GM19455 (cell line): ENCODE data around the gene ACTR1A.

Experiments used
- ATAC-seq: cut with Tn5 transposase; IDR thresholded peaks from one replicate; pipeline ENCODE4 v1.9.1; 2021; ENCODE audit not compliant: unreplicated experiment

The ACTR1A gene

DNA sequence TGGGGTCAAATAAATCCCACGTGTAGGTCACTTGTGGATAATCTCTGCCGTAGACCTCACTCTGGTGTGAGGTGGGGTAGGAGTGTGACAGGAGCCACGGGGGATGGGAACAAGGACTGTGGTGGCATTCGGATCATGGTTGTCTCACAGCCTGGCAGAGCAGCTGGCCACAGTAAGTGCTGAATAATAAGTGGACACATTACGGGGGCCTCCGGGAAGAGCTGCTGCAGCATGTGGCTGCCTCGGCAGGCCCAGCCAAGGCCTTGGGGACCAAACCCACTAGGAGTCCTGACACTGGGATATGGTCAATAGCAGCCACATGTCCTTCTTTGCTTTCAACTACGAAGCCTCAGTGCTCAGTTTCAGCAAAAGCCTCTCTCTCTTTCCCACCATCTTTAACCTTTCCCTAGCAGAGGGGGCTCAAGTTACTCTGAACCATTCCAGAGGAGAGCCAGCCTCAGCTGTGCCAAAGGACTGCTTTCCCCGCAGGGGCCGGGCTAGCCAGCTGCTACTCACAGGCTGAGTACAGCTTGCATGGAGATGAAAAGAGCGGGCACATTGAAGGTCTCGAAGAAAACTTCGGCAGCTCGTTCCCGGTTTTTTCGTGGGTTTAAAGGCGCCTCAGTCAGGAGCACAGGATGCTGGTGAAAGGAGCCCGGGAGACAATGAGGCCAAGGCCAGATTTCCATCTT lies 17.3 kb downstream of the ACTR1A start:
- no peak for ATAC-seq

DNA sequence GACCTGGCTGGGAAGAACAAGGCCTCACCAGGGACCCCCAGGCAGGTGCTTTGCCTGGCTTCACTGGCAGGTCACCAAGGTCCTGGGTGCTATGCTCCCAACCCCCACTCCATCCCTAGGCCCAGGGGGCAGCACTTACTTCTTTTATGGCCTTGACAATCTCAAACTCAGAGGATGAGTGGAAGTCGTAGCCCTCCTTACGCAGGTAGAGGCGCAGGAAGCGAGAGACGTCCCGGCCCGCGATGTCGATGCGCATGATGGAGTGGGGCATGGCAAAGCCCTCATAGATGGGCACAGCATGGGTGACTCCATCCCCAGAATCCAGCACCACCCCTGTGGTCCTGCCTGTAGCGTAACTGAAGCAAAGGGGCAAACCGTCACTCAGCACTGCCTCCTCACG lies 18.5 kb downstream of the ACTR1A start:
- no peak for ATAC-seq

DNA sequence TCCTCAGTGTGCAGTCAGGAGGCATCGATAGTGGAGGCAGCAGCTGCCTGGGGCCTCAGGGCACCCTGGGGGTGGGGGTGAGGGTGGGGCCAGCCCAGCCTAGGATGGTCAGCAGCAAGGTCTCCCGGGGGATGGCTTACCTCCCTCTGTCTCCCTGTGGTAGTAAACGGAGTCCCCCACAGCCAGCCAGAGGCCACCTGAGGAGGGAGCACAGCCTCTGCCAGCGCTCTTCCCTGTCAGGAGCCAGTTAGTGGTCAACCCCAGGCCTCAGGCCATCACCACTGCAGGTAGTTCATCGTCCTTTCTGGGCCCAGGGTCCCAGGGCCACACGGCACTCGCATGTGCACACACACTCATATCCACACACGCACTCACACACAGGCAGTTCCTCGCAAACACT lies 22.1 kb downstream of the ACTR1A start:
- no peak for ATAC-seq

DNA sequence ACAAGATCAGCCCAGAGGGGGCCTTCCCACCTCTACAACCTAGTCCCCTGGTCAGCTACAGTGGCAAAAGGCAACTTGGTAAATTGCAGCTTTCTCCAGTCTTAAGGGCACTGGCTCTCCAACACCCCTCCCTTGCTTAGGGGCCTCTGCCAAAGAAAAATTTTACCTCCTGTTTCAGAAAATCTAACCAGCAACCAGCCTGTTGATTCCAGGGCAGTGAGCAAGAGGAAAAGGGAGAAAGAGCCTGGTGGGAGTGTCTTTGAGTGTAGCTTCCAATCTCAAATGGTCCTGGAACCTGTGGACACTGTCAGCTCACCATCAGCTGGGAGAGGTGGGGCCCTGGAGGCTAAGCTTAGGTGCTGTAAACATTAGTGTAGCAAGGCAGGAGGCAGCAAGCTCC lies 22.9 kb downstream of the ACTR1A start:
- no peak for ATAC-seq

DNA sequence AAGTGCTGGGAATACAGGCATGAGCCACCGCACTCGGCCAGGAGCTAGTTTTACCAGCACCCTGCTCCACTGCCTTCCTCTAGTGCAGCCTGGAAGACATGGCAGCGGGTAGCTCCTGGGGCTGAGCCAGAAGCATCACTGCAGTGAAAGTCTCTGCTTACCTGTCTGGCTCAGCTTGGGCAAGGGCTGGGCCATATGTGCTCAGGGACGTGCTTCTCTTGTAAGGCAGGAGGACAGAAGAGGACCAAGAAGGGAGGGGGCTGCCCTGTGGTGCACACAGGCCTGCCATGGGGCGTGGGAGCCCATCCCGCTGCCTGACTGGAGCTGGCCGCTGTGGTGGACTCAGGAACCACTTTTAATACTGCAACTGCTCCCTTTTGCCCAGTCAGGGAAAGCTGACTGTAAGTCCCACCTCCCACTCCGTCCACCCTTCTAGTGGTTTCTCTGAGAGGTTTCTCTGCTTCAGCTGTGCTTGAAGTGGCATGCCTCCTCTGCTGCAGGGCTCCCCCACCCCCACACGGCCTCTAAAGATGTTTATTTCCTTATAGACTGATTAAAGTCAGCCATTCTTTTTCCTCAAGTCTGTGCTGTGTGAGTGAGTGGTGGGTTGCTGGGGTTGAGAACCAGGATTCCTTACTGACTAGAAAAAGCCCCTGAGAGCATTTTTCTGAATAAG lies 25.9 kb downstream of the ACTR1A start:
- no peak for ATAC-seq

DNA sequence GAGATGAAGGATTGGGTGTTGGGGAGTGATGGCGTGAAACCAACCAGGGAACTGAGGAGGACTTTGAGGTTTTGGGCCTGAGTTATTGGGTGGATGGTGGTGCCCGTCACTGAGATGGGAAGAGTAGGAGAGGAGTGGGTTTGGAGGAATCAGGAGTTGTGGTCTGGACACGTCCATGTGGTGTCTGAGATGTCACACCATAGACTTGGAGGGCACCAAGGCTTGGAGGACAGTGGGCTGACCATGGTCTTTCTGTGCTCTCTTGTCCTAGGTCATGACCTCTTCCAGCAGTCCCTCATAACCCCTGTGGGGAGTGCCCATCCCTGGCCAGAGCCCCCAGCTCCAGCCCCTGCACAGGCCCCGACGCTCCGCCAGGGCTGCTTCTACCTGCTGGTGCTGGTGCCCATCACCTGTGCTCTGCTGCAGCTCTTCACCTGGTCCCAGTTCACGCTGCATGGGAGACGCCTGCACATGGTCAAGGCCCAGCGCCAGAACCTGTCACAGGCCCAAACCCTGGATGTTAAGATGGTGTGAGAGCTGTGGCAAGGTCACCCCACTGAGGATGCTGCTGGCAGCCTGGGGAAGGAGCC lies 27.0 kb downstream of the ACTR1A start:
- no peak for ATAC-seq

DNA sequence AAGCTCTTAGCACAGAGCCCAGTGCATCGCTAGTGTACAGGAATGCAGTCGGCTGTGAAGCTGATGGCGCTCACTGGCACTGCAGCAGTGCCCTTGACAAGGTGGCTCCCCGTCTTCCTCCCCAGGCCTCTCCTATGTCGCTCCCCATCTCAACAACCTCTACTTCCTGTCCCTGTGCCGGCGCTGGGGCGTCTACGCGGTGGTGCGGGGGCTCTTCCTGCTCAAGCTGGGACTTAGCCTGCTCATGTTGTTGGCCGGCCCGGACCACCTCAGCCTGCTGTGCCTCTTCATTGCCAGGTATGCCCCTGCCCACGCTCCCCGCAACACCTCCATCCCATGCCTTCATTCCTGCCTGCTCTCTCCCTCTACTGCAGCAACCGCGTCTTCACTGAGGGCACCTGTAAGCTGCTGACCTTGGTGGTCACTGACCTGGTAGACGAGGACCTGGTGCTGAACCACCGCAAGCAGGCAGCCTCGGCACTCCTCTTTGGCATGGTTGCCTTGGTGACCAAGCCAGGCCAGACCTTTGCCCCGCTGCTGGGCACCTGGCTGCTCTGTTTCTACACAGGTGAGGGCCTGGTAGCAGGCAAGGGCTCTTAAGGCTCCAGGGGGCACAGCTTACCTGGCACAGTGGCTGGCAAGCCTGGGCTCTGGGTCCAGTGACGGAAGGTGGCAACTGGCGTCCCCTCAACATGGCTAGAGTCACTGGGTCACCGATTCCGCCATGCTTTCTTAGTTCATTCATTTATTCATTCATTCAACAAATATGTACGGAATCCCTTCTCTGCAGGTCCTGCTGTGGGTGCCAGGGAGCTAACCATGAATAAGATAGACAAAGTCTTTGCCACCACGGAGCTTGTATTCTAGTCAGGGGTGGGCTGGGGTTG lies 28.8 kb downstream of the ACTR1A start:
- ATAC-seq = no peak

DNA sequence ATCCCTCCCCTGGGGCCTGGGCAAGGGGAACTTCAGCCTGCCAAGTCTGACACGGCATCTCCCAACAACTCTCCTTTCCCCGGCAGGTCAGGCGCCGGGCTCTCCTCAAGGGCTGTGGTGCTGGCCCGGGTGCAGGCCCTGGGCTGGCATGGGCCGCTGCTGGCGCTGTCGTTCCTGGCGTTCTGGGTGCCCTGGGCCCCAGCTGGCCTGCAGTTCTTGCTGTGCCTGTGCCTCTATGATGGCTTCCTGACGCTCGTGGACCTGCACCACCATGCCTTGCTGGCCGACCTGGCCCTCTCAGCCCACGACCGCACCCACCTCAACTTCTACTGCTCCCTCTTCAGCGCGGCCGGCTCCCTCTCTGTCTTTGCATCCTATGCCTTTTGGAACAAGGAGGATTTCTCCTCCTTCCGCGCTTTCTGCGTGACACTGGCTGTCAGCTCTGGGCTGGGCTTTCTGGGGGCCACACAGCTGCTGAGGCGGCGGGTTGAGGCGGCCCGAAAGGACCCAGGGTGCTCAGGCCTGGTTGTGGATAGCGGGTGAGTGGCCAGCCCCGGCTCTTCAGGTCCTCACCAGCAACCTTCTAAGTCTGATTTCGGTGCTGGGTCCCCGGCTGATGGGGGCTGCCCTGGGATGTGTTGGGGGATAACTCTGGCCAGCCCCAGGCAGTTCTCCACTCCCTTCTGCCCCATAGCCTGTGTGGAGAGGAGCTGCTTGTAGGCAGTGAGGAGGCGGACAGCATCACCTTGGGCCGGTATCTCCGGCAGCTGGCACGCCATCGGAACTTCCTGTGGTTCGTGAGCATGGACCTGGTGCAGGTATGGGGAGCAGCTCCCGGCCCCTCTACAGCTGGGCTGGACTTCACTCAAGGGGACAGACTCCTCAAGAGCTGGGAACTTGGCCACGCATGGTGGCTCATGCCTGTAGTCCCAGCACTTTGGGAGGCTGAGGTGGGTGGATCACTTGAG lies 31.6 kb downstream of the ACTR1A start:
- ATAC-seq = no peak

DNA sequence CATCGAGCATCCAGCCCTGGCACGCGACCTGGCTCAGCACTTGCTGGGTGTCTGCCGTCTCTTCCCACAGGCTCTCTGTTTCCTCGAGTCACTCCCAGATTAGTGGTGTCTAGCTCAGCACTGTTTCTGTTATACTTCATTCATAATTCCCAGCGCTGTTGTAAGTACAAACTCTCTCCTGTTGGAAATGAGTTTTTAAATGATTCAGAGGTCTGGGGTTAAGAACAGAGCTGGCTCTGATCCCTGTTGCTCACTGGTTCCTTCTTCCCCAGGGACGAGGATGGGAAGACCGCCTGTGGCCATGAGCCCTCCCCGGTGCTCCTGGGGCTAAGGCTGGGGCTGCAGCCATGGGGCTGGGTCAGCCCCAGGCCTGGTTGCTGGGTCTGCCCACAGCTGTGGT lies 33.8 kb downstream of the ACTR1A start:
- ATAC-seq = no peak

DNA sequence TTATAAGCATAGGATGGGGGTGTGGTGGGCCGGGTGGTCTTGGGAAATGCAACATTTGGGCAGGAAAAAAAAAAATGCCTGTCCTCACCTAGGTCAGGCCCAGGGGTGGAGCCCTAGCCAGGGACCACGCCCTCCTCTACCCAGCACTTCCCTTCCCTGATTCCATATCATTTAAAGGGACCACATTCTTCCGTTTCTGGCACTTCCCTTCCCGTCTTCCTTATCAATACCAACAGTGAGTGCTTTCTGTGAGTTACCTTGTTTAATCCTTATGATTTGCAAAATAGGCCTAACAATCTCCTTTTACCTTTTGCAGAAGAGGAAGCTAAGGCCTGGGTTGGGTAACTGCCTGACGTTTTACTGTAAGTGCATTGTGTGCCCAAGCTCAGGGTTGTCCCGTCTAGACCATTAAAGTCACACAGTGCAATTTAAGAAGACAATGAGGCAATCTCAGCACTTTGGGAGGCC lies 34.5 kb downstream of the ACTR1A start:
- ATAC-seq = no peak

DNA sequence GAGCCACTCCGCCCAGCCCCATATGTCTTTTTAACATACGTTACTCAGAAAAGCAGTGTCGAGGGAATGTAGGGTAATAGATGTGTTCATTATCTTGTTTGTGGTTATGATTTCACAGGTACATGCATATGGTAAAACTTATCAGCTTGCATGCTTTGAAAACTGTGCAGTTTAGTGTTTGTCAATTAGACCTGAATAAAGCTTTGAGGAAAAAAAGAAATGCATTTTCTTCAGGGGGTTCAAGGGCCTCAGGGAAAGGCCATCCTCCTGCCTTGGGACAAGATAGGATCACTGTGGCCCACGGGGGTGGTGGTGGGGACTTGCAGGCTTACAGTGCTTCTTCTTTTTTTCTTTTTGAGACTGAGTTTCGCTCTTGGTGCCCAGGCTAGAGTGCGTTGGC lies 35.2 kb downstream of the ACTR1A start:
- no peak for ATAC-seq

DNA sequence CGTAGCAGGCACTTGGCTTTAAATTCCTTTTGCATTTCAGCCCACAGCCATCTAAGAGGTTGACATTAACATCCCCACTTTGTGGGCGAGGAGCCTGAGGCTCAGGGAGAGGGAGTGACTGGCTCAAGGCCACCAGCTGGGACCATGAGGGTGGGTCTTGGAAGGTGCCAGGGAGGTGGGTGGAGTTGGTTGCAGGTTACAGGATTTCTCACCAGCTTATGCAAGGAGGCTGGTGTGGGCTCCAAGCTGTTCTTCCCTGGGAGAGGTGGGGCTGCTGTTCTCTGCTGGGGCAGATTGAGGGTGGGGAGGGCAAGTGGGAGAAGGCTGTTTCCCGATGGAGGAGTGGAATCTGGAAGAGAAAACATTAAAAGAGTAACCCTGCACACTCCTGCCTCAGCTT lies 37.0 kb downstream of the ACTR1A start:
- no peak for ATAC-seq

DNA sequence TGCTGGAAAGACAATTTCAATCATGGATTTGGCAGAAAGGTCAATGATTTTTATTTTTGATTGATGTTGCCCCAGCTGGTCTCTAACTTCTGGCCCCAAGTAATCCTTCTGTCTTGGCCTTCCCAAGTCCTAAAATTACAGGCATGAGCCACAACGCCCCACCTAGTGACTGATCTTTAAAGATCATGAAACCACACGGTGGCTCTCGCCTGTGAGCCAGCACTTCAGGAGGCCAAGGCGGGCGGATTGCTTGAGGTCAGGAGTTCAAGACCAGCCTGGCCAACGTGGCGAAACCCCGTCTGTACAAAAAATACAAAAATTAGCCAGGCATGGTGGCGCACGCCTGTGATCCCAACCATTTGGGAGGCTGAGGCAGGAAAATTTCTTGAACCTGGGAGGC lies 38.5 kb downstream of the ACTR1A start:
- ATAC-seq = no peak

DNA sequence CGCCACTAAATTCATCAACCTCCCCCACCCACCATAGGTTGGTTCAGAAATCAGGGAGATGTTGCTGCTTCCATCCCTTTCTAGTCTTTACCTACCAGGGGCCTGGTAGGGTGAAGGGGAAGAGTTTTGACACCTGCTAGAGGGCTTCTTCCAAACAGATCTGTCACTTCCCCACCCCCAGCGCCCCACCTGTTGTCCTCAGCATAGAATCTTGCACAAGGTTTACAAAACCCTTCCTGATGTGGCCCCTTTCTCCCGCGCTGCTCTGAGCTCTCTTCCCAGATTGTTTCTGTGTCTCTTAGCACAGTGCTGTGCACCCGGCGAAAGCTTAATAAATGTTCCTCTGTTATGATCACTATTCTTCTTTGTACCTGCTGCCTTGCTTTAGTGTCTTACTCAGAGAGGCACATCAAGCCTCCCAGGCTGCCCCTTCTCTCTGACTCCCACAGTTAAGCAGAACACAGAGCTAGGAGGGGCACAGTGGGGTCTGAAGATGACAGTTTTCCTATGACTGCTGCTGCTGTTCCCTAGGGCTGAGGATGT lies 39.9 kb downstream of the ACTR1A start:
- no peak for ATAC-seq

DNA sequence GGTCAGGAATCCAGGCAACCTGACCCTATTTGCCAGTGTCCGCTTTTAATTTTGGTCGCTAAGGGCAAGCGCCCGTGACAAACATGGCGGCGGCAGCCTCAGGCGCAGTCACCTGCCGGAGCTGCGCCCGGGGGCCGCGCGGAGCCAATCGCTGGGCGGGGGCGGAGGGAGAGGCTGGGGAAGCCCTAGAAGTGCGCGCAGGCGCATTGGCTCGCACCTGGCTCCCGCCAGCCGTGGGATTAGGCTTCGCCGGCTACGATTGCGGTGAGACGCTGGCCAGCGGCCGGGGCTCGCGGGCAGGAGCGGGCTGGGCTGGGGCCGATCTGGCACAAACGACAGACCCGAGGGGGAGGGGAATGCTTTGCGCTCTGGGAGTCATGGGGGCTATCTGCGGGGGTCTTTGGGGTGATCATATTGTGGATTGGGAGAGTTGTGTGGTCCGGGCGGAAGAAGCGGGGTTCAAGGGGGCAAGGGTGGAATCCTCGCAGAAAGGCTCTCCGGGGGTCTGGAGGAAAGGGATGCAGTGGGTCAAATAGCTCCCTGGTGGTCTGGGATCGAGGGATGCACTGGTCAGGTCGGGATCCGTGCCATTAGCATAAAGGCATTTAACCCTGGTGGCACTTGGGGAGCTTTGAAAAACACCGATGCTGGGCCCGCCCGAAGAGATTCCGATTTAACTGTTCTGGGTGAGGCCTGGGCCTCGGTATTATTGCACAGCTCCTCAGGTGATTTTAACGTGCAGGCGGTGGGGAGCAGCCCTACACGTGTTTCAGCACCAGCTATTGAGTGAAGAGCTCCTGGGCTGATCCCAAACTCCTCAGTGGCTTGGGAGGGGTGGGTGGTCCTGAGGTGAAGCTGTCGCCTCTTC lies 41.1 kb downstream of the ACTR1A start:
- peak; percentile 87 for ATAC-seq

DNA sequence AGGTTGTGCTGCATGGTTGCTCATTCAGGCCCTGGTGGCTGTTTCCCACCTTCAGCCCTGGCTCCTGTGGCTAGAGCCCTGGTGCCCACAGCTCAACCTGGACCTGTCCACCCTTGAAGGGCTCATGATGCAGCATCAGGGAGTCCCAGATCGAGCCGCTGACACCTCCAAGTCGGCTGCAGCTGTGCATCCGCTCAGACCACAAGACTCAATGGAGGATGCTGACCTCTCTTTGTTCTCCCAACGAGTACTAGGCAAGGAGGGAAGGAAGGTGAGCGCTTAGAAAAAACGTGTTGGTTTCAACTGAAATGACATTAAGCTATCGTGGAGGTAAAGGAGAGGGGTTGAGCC lies 41.7 kb downstream of the ACTR1A start:
- ATAC-seq = peak; percentile 41

DNA sequence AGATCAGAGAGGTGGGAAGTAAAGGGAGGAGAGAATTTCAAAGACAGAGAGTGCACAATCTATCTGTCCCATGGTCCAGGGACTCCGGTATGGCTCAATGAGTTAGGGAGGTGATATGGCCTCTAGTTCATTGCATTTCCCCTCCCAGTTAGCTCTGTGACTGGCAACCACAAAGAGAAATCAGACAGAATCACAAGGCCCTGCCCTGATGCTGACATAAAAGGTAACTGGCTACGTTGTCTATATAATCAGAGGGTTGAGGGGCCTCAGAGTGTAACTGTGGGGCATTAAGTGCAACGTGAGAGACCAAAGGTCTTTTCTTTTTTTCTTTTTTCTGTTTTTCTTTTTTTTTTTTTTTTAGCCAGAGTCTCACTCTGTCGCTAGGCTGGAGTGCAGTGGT lies 43.9 kb downstream of the ACTR1A start:
- ATAC-seq = no peak

DNA sequence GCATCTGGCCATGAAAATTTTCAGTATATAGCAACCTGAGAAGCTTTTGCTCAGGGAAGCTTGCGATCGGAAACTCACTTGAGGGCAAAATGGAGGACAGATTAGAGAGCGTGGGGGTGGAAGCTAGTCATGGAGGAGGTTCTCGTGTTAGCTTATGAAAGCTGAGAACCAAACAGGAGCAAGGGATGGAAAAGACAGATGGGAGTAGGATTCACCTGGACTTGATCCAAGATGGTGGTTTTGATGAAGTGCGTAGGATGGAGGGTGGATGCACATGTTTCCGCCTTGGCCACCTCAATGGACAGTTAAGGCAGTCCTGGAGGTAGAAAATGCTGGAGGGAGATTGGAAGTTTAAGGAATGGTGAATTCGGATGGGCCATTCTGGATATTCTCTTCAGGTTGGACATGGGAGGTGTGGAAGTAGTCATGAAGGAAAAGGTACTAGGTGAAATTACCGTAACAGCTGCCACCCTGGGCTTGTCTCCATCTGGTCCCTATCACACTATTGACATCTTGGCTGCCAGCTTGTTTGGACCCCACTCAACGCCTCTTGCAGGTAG lies 44.8 kb downstream of the ACTR1A start:
- no peak for ATAC-seq
